M059J (cell line): ENCODE results near the gene MAPKAPK2. TPM values are rescaled to one million over a fixed set of nuclear protein-coding genes. Genes with fewer than 3 reads are reported as not detected.

Source experiments
- DNase-seq: peaks from one replicate; pipeline ENCODE4 v3.0.0-alpha.2; 2012; ENCODE audit warnings: low read depth
- total RNA-seq: library from RNA; depleted of rRNA; stranded (reverse); fragments of >200 nt; shearing (Covaris generic); gene quantifications from 2 replicates; pipeline ENCODE4 v1.2.3, GENCODE V29; 2014

The MAPKAPK2 gene
- total RNA-seq, 1 experiment from 2014 or later = 55.8 TPM

DNA sequence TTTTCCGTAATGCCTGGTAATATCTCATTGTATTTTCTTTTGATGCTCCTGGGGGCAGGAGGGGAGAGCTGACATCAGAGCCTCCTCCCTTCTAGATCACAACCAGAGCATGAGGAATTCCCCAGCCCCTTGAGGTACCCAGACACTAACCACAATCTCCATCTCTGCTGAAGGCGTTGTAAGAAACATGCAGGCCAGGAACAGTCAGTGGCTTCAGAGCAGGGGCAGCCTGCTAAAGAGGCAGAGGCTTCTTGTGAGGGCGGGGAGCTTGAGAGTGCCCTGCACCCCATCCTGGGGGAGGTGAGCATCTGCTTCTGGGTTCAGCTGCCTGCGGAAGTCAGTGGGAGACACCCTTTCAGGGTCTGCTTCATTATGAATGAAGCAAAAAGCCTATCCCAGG lies 19.0 kb downstream of the MAPKAPK2 start:
- DNase-seq = no peak

DNA sequence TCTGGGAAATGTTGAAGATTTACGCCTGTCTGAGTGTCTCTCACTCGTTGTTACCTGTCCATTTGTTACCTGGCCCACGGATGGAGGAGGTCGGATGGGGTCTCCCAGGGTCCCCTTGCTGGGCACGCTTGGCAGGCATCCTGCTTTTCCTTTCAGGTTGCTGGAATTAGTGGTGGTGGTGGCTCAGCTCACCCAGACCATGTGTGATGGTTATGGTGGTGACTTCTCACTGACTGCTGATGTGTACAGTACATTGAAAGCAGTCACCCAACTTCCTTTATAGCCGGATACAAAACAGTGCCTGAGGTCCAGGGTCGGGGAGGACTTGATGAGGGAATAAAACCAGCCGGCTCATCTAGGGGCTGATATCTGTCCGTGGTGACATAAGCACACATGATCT lies 19.5 kb downstream of the MAPKAPK2 start:
- DNase-seq = no peak

- DNase-seq = no peak
Observed at GRCh38 chr1:206705191-206705590, 20.5 kb downstream of the MAPKAPK2 start.

- no peak for DNase-seq
Observed at GRCh38 chr1:206705726-206706297, 21.1 kb downstream of the MAPKAPK2 start.

DNA sequence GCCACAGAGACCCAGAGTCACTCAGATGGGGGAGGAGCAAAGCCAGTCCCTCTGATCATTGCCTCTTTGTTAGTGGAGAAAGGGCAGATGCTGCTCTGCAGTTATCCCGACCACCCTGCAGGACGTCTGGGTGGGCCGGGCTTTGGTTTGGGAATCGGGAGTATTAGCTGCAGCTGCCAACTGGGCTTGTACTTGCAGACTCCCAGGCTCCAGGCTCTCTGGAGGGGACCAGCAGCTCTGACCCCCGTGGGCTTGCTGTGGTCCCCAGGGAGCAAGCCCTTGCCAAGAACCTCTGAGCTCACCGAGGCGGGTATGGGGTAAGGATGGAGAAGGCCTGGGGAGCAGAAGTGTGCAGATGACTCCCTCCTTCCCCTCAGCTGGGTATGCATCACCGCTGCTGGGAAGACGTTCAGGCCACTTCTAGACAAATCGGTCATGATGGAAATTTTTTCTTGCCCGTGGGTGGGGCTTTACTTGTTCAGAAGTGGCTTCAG lies 21.6 kb downstream of the MAPKAPK2 start:
- no peak for DNase-seq

DNA sequence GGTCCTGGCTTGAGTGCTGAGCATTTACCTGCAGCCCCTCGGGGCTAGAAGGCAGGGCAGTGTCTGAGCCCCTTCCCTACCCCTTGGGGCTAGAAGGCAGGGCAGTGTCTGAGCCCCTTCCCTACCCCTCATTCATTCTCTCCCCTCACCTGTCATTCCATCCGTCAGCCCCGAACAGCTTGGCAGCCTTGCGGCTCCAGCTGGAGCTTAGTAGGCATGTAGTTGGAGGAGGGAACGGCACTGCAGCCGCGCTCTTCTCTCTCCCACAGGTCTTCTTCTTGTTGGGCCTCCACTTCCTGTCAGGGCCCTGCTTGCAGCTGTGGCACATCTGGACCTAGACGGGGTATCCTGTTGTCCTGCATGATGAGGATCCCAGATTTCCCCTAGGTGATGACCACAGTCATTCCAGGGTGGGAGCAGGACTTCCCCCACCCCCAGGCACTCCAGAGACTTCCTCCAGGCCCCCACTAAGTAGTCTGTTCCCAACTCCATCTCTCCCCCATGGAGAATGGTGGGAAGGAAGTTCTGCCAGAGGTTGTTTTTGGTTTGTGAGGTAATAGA lies 22.2 kb downstream of the MAPKAPK2 start:
- DNase-seq = no peak

DNA sequence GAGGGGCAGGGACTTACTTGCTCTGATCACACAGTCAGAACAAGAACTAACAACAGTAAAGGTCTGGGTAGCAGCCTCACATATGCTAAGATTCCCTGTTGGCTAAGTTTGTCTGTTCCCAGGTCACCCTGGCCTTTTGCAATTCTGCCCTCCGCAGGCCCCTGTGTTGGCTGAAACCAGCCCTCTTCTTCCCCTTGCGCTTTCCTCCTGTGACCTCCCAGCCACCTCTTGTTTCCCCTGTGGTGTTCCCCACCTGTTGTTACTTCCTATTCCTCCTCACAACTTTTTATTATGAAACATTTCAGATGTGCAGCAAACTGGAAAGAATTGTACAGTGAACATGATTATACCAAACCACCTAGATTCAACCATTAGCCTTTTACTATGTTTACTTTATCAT lies 23.4 kb downstream of the MAPKAPK2 start:
- DNase-seq = no peak

GRCh38 chr1:206708882-206709281 lies 24.2 kb downstream of the MAPKAPK2 start:
- no peak for DNase-seq

- no peak for DNase-seq
Observed at GRCh38 chr1:206709322-206709721, 24.6 kb downstream of the MAPKAPK2 start.

- DNase-seq = no peak
Observed at GRCh38 chr1:206709772-206710459, 25.2 kb downstream of the MAPKAPK2 start.

GRCh38 chr1:206710460-206710823 lies 25.7 kb downstream of the MAPKAPK2 start:
- no peak for DNase-seq

DNA sequence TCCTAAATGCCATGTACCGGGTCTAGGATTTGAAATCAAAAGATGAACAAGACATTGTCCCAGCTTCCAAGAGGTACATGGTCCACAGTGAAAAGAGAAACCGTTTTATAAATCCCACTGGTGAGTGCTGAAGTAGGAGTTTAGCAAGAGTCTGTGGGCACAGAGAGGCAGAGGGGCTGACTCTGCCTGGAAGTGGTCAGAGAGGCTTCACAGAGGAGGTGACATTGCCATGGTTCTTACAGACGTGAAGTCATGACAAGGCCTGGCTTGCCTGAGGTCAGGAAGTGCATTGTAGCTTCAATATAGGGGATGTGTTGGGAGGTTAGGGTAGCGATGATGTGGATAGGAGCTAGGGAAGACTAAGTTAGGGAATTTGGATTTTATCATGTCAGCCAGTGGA lies 28.4 kb downstream of the MAPKAPK2 start:
- no peak for DNase-seq

DNA sequence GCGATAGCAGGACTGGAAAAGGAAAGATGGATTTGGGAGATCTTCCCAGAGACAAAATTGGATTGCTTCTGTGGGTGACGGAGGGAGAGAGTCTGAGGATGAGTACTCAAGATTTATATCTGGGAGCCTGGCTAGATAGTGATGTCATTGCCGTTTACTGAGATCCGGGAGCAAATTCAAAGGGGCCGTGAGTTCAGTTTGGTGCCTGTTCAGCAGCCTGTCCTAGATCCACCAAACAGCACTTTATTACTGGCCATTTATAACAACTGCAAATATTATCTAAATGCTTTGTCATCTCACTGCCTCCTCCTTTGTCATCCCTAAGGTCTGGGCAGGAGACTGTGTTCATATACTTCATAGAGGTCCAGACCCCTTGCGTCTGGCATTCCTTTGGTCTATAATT lies 29.2 kb downstream of the MAPKAPK2 start:
- no peak for DNase-seq

DNA sequence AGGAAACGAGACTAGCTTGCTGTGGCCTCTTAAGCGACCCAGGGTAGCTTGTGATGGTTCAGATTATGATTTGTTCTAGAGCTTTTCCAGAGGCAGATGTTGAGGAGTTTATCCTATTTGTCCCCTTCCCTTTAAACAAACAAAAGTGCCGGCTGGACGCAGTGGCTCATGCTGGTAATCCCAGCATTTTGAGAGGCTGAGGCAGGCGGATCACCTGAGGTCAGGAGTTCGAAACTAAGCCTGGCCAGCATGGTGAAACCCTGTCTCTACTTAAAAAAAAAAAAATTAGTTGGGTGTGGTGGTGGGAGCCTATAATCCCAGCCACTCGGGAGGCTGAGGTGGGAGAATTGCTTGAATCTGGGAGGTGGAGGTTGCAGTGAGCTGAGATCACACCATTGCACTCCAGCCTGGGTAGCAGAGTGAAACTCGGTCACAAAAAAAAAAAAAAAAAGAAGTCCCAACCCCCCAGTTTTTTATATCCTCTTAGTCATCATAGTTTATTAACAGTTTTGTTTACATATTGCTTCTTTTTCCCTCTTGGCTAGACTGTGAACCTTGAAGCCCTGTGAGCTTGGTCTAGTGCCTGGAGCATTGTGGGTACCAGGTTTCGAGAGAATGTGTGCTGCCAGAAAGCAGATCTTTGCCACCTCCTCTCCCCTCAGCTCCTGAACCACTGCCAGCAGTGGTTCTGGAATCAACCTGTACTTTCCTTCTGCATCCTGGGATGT lies 29.8 kb downstream of the MAPKAPK2 start:
- DNase-seq = peak; percentile 98

DNA sequence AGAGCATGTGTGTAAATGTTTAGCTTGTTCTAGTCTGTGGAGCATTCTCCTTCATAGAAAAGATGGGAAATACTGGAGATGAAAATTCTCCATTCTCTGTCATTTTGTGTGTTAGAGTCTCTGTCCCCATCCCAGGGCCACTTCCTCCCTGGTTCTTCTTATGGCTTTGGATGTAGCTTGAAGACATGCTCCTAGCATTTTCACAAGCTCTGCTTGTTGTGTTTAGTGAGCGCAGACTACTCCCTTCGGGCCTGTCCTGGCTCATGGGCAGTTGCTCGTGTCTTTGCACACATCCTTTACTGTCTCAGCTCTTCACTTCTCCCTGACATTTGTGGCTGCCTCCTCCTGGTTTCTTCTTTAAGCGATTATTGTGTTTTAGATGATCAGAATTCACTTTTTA lies 30.4 kb downstream of the MAPKAPK2 start:
- no peak for DNase-seq

DNA sequence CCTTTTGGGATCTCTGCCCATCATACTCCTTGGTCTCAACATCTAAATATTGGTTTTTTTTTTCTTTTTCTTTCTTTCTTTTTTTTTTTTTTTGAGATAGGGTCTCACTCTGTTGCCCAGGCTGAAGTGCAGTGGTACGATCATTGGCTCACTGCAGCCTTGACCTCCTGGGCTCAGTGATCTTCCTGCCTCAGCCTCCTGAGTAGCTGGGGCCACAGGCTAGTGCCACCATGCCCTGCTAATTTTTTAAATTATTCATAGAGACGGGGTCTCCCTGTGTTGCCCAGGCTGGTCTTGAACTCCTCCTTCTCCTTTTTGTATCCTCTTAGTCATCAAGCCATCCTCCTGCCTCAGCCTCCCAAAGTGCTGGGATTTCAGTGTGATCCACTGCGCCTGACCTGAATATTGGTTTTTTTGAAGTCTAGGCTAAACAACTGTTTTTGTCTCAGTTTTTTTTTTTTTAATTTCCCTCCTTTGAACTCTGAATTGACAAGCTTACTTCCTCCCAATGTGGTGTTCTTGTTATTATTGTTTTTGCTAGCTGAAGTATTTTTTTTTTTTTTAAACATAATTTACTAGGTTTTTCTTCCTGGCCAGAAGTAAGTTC lies 30.9 kb downstream of the MAPKAPK2 start:
- DNase-seq = no peak

DNA sequence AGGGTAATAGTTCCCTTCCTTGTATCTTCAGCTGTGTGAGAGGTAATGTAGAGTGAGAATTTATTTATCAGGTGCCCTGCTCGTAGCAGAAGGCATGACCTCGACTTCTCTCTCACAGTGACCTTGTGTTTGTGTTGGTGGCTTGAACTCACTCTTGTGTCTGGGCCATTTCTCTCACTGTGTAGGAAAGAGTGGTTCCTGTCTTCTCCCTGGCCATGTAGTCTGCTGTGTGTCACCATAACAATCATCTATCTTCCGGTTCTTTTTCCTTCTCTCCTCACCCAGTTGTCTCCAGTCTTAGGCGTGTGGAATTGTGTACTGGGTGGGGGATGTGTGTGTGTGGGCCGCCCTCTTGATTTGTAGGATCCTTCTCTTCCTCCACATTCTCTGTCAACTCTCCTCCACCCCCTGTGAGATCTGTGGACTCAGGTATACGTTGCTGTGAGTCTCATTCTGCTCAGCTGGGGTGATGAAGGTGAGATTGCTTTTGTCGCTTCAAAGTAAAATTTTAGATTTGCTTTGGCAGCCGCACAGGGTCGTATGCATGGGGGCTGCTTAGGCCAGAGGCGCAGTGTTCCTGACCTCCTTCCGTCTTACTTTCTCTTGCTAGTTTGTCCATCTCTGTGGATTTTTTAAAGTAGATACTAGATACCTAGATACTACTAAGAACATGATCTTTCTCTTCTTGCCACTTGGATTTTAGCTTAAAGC lies 31.6 kb downstream of the MAPKAPK2 start:
- DNase-seq = no peak

GRCh38 chr1:206716870-206717673 lies 32.4 kb downstream of the MAPKAPK2 start:
- peak; percentile 65 for DNase-seq

- no peak for DNase-seq
Observed at GRCh38 chr1:206717674-206717989, 32.9 kb downstream of the MAPKAPK2 start.

DNA sequence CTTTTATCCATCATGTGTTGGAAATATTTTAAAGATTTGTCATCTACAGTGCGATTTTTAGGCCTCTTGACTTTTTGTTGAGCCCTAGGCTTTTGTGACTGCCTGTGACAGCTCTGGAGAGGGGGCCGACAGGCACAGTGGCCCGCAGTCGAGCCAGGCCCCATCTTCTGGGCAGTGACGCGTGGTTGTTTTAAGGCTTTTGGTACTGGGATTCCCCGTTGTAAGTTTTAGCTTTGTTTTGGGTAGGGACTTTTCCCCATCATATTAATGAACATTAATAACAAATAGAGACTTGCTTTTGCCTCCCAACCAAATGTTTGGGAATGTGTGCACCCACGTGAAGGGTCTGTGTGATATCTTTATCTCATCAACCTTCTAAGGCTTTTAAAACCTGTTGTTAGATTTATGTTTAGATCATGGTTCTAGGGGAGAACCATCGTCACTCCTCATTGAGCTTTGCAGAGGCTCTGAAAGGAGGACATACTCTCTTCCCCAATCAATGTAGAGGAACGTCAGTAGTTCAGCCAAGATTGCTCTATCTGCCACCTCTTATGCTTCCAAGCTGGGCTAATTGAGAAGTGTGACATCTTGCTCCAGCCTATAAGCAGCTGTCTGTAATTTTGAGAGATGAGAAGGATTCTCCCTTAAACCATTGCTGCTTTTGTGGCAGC lies 34.6 kb downstream of the MAPKAPK2 start:
- no peak for DNase-seq
